NCI-H1105 (cell line): ENCODE measurements around the gene BMPER.

Experiments used
- DNase-seq: peaks from one replicate; lab custom pipeline; 2025; lab: John Stamatoyannopoulos, UW

Gene BMPER

DNA sequence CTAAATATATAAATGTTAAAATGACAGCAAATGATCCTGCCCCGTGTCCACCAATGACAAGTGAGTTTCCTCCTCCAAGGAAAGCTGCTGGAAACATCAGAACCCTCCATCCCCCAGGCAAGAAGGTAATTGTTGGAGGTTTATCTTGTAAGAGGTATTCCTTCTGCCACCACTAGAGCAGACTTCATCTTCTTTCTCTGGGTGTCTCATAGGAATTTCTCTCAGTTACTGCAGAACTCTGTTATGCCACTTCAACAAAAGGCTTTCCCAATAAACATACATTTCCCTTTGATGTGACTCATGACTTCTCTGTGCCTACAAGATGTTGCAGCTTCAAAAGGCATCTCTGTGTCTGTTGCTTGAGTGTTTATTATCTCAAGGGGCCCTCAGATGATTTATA lies 279.1 kb downstream of the BMPER start:
- DNase-seq, result no peak

DNA sequence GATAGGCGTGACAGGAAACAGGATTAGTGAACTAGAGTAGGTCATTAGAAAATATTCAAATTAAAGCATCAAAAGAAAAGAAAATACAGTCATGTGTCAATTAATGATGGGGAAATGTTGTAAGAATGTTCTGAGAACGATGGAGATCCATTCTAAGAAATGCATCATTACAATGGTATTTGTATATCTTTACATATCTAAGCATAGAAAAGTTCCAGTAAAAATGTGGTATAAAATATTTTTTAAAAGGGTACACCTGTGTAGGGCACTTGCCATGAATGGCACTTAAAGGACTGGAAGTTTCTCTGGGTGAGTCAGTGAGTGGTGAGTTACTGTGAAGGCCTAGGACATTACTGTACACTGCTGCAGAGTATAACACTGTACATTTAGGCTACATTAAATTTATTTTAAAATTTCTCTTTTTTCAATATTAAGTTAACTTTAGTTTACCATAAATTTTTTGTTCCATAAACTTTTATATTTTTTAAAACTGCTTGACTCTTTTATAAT lies 282.5 kb downstream of the BMPER start:
- no peak for DNase-seq

- DNase-seq, result no peak
Observed at GRCh38 chr7:34189031-34189430, 283.7 kb downstream of the BMPER start.

- no peak for DNase-seq
Observed at GRCh38 chr7:34190299-34190698, 285.0 kb downstream of the BMPER start.

GRCh38 chr7:34191162-34191561 lies 285.8 kb downstream of the BMPER start:
- no peak for DNase-seq

- DNase-seq, result no peak
Observed at GRCh38 chr7:34191771-34192479, 286.6 kb downstream of the BMPER start.

- no peak for DNase-seq
Observed at GRCh38 chr7:34192906-34193305, 287.6 kb downstream of the BMPER start.

- DNase-seq, result no peak
Observed at GRCh38 chr7:34198231-34198641, 292.9 kb downstream of the BMPER start.
